Measurements from ENCODE around the gene SORCS2. TPM values are rescaled to one million over a fixed set of nuclear protein-coding genes. Genes with fewer than 3 reads are reported as not detected.

The SORCS2 gene
- total and polyA plus RNA-seq, 2 of the 8 experiments (the other 6 are each of a cell fraction or from before 2014, with no cell fraction given): 0.36 to 1.8 TPM

GRCh38 chr4:7354927-7355326, 162.6 kb downstream of the SORCS2 start:
- Histone ChIP-seq H2AFZ (ENCODE audit: low read length) (no peak overlapping the region), H3K14ac (ENCODE audit: insufficient read length) (no peak overlapping the region), H2BK5ac (ENCODE audit: low read depth, low read length) (no peak overlapping the region), H3K56ac (replicated peaks; ENCODE audit: insufficient read length, low read depth, low read length) (no peak overlapping the region), H2BK120ac (replicated peaks; ENCODE audit: low read depth, low read length) (no peak overlapping the region), H4K20me1 (replicated peaks in 1 of 2; ENCODE audit: control insufficient read depth in 1 of 2, insufficient read depth in 2 of 2, low read length in 2 of 2) (no peaks in the 10 kb centered on the region), H3K18ac (ENCODE audit: extremely low read depth, low read length) (no peak overlapping the region; the same call in 1 of the 2 replicates), H2AK5ac (ENCODE audit: low read depth, low read length) (no peak overlapping the region), H3K36me3 (ENCODE audit: control insufficient read depth in 2 of 4, insufficient read depth in 4 of 4, low read length in 3 of 4) (no peaks in the 10 kb centered on the region), H4K5ac (ENCODE audit: insufficient read length, low read depth, low read length) (no peak overlapping the region), H3K79me2 (ENCODE audit: control insufficient read depth in 1 of 2, insufficient read depth in 2 of 2, low read length in 2 of 2) (no peaks in the 10 kb centered on the region), H4K8ac (ENCODE audit: extremely low read depth, insufficient read depth, low read length) (no peak overlapping the region), H2BK20ac (ENCODE audit: low read length) (no peak overlapping the region), H3K4me1 (replicated peaks in 1 of 4; ENCODE audit: control insufficient read depth in 3 of 4, insufficient read depth in 4 of 4, low read length in 3 of 4) (no peaks in the 10 kb centered on the region; a peak in 1 of 7 replicates), H4K91ac (replicated peaks; ENCODE audit: insufficient read length, low read length) (no peak overlapping the region), H3K4me3 (ENCODE audit: extremely low read depth in 1 of 4, insufficient read depth in 2 of 4, low read depth in 3 of 4, low read length in 4 of 4) (no peak overlapping the region), H3K9me3 (ENCODE audit: insufficient read depth in 2 of 2, low read depth in 1 of 2, low read length in 1 of 2) (no peaks in the 10 kb centered on the region), H2BK15ac (ENCODE audit: low read length) (no peak overlapping the region), H3K4ac (replicated peaks; ENCODE audit: insufficient read length, low read depth, low read length) (no peak overlapping the region), H3K4me2 (ENCODE audit: insufficient read depth in 1 of 2, low read depth in 2 of 2, low read length in 2 of 2) (no peak overlapping the region), H2BK12ac (ENCODE audit: low read depth, low read length) (no peak overlapping the region), H3K79me1 (ENCODE audit: low read depth, low read length) (no peaks in the 10 kb centered on the region), H3K9ac (replicated peaks in 1 of 4; ENCODE audit: extremely low read depth in 1 of 4, low read depth in 3 of 4, low read length in 3 of 4) (no peak overlapping the region), H3K27ac (ENCODE audit: low read depth, low read length) (no peak overlapping the region), H3K23ac (ENCODE audit: insufficient read length) (no peak overlapping the region), H3K23me2 (ENCODE audit: low read depth, low read length) (peaks cover 5% of the 10 kb centered on the region; the same call in 1 of the 2 replicates), H3K27me3 (replicated peaks in 1 of 4; ENCODE audit: control insufficient read depth in 3 of 4, extremely low read depth in 1 of 4, insufficient read depth in 3 of 4, low read length in 3 of 4) (no peaks in the 10 kb centered on the region)
- WGBS, 2 experiments (ENCODE audit: extremely low coverage in 1 of 2, insufficient coverage in 1 of 2, insufficient read length in 1 of 2, insufficient replicate concordance in 2 of 2, low coverage in 1 of 2, low lambda C conversion rate in 2 of 2, missing lambda C conversion rate in 1 of 2): 88% methylated on average over 5 of the region's 5 CpGs; no CpG with 5 or more reads in 1 of the 2 experiments
- FAIRE-seq: no peak
- TF ChIP-seq, protein P1, sequence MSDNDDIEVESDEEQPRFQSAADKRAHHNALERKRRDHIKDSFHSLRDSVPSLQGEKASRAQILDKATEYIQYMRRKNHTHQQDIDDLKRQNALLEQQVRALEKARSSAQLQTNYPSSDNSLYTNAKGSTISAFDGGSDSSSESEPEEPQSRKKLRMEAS (IDR thresholded peaks at IDR 0.05): no peak
- no peak for TF ChIP-seq SP2 (IDR thresholded peaks at IDR 0.05; ENCODE audit: low read length)
- no peak for DNase-seq (ENCODE audit: low read depth in 1 of 2, low spot score in 2 of 2)
- CTCF ChIA-PET (ENCODE audit: partially characterized antibody): interaction anchor here (1.1 to 1.5 kb wide), 3 partner anchors 12 to 19 kb away, joined by 3 read pairs; no protein-coding TSS in a partner anchor
- POLR2A ChIA-PET (ENCODE audit: partially characterized antibody): no interaction called here
